SU-DHL-6 (cell line): ENCODE results near the gene CHST4.

ENCODE experiments used
- EZH2phosphoT487 ChIP-seq: fragments of 200-600 bp; sonication (generic), shearing (Covaris generic); conservative IDR thresholded peaks from 2 replicates; pipeline ENCODE4 v1.6.1; 2018; ENCODE audit warnings: mild to moderate bottlenecking, antibody characterized with exemption, low read length, moderate library complexity, mixed read lengths
- TF ChIP-seq, protein P1 (sequence below): fragments of 200-600 bp; sonication (generic); IDR thresholded peaks from one replicate; pipeline ENCODE4 v1.5.1; 2017; ENCODE audit warnings: antibody characterized with exemption, mild to moderate bottlenecking, low read length, moderate library complexity; ENCODE audit not compliant: insufficient read depth, poor library complexity, severe bottlenecking

GRCh38 chr16:71528257-71528656, 2.0 kb downstream of the CHST4 start:
- TF ChIP-seq, protein P1, sequence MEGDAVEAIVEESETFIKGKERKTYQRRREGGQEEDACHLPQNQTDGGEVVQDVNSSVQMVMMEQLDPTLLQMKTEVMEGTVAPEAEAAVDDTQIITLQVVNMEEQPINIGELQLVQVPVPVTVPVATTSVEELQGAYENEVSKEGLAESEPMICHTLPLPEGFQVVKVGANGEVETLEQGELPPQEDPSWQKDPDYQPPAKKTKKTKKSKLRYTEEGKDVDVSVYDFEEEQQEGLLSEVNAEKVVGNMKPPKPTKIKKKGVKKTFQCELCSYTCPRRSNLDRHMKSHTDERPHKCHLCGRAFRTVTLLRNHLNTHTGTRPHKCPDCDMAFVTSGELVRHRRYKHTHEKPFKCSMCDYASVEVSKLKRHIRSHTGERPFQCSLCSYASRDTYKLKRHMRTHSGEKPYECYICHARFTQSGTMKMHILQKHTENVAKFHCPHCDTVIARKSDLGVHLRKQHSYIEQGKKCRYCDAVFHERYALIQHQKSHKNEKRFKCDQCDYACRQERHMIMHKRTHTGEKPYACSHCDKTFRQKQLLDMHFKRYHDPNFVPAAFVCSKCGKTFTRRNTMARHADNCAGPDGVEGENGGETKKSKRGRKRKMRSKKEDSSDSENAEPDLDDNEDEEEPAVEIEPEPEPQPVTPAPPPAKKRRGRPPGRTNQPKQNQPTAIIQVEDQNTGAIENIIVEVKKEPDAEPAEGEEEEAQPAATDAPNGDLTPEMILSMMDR: no peak
- TF ChIP-seq EZH2phosphoT487: no peak
